Astrocyte of the cerebellum (primary cell): ENCODE results near the gene SIK3.

Source experiments
- DNase-seq: peaks from one replicate; pipeline ENCODE4 v3.0.0-alpha.2; 2011; ENCODE audit warnings: low read depth
- H3K4me3 ChIP-seq: 2 replicates; pipeline ENCODE4 v1.5.1; 2011; ENCODE audit warnings: mild to moderate bottlenecking, low read depth, low read length, moderate library complexity
- in situ Hi-C: cut with HindIII; loops from 2 replicates; pipeline ENCODE4 v1.10.0; 2017; ENCODE audit warnings: low sequenced_read_pairs
- TF ChIP-seq, protein P1 (sequence below): IDR thresholded peaks from 2 replicates; pipeline ENCODE4 v1.5.1; 2012; ENCODE audit warnings: low read length, low read depth, moderate library complexity, mild to moderate bottlenecking; ENCODE audit errors: missing control alignments

SIK3 gene

DNA sequence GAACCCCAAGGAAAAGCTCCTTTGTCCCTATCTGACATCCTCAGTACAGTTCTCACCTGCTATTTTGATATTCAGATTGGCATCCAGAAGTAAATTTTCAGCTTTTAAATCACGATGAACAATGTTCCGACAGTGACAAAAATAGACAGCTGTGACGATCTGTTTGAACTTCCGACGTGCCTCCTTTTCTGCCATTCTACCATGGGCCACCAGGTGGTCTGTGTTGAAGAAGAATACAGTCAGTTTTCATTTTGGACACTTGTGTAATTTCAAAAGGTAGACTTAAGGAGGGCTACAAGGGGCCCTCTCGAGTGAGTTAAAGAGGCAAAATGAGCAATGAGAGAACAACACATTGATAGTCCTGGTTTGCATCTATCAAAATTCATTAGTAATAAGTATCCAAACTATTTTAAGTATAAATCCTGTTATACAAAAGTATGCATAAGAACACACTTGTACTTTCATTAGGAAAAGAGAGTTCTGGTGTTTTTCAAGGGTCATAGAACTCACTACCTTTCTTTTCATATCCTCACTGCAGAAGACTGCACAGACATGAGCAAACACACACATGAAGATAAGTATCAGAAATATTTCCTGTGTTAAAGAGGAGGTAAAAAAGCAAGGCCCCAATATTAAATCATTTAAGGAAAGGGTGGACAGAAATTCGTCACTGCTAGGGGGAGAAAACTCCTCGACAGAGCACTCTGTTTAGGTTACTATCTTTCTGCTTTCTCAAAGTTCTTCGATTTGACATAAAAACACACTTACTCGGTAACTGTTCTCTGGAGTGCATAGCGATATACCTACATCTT lies 170.9 kb downstream of the SIK3 start:
- in situ Hi-C loops = no loop called here
- TF ChIP-seq, protein P1, sequence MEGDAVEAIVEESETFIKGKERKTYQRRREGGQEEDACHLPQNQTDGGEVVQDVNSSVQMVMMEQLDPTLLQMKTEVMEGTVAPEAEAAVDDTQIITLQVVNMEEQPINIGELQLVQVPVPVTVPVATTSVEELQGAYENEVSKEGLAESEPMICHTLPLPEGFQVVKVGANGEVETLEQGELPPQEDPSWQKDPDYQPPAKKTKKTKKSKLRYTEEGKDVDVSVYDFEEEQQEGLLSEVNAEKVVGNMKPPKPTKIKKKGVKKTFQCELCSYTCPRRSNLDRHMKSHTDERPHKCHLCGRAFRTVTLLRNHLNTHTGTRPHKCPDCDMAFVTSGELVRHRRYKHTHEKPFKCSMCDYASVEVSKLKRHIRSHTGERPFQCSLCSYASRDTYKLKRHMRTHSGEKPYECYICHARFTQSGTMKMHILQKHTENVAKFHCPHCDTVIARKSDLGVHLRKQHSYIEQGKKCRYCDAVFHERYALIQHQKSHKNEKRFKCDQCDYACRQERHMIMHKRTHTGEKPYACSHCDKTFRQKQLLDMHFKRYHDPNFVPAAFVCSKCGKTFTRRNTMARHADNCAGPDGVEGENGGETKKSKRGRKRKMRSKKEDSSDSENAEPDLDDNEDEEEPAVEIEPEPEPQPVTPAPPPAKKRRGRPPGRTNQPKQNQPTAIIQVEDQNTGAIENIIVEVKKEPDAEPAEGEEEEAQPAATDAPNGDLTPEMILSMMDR = peak; percentile 45
- DNase-seq = no peak
- H3K4me3 ChIP-seq = no peak overlapping the region

DNA sequence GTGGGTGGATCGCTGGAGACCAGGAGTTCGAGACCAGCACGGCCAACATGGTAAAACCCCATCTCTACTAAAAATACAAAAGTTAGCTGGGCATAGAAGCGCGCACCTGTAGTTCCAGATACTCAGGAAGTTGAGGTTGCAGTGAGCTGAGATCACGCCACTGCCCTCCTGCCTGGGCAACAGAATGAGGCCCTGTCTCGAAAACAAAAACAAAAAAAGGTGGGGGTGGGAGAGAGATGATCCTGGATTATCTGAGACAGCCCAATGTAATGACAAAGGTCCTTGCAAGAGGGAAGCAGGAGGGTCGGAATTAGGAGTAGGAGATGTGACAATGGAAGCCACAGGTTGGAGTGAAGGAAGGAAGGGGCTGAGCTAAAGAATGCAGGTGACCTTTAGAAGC lies 173.2 kb downstream of the SIK3 start:
- in situ Hi-C loops = no loop called here
- DNase-seq = no peak
- H3K4me3 ChIP-seq = no peak overlapping the region
- TF ChIP-seq, protein P1 = no peak

DNA sequence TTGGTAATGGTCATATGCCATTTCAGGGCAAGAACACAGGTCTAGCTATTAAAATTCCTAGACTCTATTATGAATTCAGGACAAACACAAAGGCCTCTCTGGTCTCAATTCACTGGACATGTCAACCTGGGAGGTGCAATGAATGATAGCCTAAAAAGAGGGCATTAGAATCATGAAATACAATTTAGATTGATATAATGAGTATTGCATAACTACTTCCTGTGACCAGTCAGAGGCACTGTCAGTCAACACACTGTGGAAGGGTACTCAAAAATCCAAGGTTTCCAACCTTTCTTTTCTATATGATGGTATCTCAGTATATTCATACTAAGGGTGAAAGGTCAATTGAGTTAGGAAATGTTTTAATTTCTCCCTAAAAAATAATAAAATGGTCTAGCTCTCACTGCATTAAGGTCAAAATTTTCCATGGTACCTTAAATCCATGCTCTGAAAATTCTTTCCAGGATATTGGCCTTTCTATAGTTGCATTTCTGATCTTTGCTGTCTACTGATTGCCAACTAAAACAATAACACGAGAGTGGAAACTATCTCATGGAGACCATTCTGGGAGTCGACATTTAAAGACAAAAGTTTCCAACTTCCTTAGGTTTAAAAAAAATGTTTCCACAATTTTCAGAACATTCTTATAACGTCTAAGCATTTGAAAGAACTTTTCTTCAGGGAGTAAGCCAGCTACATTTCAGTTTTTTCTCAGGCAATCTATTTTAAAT lies 179.1 kb downstream of the SIK3 start:
- TF ChIP-seq, protein P1 = no peak
- no peak overlapping the region for H3K4me3 ChIP-seq
- in situ Hi-C loops = no loop called here

DNA sequence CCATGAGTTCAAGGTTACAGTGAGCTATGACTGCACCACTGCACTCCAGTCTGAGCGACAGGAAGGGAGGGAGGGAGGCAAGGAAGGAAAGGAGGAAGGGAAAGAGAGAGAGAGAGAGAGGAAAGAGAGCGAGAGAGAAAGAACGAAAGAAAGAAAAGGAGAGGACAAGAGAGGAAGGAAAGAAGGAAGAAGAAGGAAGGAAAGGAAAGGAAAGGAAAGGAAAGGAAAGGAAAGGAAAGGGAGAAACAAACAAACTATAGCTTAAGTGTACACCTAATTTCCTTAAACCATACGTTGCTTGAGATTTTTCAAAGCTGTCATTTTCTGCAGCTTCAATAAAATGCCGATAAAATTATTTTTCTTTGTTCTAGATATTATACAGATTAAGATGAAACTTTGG lies 180.6 kb downstream of the SIK3 start:
- in situ Hi-C loops = no loop called here
- DNase-seq = no peak
- TF ChIP-seq, protein P1 = no peak
- H3K4me3 ChIP-seq = no peak overlapping the region

More for the DNA sequence above, 179.1 kb downstream of the SIK3 start:
- DNase-seq = no peak

DNA sequence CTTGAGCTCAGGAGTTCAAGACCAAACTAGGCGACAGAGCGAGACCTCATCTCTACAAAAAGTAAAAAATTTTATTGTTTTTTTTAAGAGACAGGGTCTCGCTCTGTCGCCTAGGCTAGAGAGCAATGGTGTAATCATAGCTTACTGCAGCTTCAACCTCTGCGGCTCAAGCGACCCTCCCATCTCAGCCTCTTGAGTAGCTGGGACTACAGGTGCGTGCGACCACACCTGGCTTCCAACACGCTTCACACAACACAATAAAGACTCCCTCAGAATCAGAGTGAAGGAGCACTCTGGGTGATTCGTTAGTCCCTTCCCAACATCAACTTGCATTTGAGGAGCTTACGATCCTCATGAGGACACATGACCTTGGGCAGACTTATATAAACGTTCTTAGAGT lies 181.3 kb downstream of the SIK3 start:
- no peak for DNase-seq
- no peak overlapping the region for H3K4me3 ChIP-seq
- in situ Hi-C loops = no loop called here
- TF ChIP-seq, protein P1 = no peak

DNA sequence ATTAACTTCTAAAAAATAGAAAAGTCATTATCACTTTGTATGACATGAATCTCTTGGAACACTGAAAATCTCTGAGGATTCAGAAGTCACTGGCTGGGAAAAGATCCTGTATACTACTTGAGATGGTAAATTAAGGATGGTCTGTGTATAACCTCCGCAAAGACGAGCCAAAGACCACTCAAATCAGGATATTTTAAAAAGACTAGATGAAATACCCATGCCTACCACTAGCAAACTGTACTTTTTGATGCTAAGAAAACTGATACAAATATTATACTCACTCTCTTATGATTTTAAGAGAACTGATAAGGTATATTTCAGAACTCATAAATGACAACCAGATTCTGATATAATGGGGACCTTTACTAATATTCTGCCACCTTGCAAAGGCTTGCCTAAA lies 182.2 kb downstream of the SIK3 start:
- no peak for DNase-seq
- in situ Hi-C loops = no loop called here
- no peak overlapping the region for H3K4me3 ChIP-seq
- TF ChIP-seq, protein P1 = no peak
